PC-9 (cell line): ENCODE measurements around the gene SIM2.

Source experiments
- CTCF ChIP-seq: fragments of 200-600 bp; sonication (generic); conservative IDR thresholded peaks from 2 replicates; pipeline ENCODE4 v1.6.1; 2017; ENCODE audit warnings: mixed run types, antibody characterized with exemption, mild to moderate bottlenecking, moderate library complexity
- EZH2 ChIP-seq: fragments of 200-600 bp; sonication (generic); IDR thresholded peaks from 2 replicates; pipeline ENCODE4 v1.8.0; 2017; ENCODE audit warnings: antibody characterized with exemption, low read depth

DNA sequence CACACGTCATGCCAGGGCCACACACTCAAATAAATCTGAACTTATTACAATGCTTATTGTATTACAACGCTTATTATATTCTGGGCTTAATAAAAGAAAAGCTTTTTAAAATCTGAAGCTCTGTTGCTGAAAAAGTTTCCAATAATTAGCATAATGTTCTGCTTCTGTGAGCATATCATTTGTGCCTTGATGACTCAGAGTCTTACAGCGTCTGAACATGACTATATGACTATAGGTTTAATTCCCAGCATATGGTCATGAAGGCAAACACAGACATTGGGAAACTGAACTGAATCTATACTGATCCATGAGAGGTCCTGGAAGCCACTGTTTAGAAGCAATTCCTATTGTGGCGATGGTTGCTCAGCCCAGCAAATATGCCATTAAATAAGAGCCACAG lies 66.3 kb downstream of the SIM2 start:
- TF ChIP-seq CTCF (no peak), EZH2 (no peak)
